Activated CD8-positive, alpha-beta memory T cell treated with anti-CD3 and anti-CD28 coated beads, Interleukin-2, amount 50 U/mL, for 1 hour (primary cell): Measurements from ENCODE around the gene TRANK1.
"Not testable (repeated sequence)": the region's sequence is repeated elsewhere in the genome, so short reads cannot be mapped to it uniquely, and the experiment has no call there.

Experiments
- DNase-seq: peaks from one replicate; pipeline ENCODE4 v3.0.0-alpha.2; 2020; ENCODE audit errors: extremely low read depth

The TRANK1 gene

DNA sequence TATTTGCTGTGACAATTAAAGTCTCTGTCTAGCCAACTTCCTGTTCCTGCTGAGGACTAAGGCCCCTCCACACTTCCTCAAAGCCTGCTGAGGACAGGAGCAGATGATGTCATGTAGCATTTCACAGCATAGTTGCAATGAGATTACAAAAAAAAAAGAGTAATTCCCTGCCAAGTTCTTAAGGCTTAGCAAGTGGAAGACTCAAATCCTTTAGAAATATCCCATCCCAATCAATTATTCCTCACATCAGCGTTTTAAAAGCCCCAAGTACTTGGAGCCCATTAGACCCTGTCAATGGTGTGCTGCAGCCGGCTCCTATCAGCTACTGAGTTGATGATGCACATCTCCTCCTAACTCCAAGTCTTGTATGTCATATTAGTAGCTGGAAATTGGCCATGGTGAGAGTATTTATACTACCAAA lies 51.7 kb downstream of the TRANK1 start:
- no peak for DNase-seq

DNA sequence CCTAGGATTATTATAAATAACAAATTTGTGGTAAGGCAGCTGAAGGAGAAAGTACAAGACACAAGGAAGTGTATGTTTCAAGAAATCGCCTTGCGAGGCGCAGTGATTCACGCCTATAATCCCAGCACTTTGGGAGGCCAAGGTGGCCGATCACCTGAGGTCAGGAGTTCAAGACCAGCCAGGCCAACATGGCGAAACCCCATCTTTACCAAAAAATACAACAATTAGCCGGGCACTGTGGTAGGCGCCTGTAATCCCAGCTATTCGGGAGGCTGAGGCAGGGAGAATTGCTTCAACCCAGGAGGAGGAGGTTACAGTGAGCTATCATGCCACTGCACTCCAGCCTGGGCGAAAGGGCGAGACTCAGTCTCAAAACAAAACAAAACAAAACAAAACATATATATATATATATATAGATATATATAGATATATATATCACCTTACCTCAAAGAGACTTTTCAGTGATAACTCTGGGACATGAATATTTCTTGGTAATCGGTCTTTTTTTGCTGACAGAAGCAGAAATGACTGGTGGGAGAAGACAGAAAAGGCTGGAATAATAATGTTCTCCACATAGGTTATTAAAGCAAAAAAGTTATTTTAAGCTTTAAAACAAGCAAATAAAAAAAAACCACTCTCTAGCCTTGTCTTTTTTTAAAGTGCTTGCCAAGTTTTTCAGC lies 52.3 kb downstream of the TRANK1 start:
- DNase-seq, result no peak

DNA sequence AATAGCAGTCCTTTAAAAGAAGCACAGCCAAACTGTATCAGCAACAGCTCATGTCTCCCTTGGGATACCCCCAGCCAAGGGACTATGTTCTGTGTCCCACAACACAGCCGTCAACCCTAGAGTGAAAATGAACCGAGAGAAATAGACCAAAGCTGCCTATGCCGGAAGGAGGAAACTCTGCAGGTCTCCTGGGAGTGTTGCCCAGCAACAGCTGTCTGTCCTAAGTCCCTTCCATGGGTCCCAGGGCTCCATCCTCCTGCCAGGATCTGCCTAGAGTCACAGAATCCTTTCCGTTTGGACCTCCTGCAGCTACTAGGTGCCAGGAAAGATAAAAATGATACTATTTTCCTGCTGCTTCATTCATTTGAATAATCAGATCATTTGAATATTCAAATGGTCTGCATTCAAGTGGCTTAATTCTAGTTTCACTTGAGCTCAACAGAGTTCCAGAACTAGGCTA lies 53.1 kb downstream of the TRANK1 start:
- DNase-seq, result no peak

- not testable (repeated sequence) for DNase-seq
Measured at GRCh38 chr3:36891097-36891496, 53.8 kb downstream of the TRANK1 start.

DNA sequence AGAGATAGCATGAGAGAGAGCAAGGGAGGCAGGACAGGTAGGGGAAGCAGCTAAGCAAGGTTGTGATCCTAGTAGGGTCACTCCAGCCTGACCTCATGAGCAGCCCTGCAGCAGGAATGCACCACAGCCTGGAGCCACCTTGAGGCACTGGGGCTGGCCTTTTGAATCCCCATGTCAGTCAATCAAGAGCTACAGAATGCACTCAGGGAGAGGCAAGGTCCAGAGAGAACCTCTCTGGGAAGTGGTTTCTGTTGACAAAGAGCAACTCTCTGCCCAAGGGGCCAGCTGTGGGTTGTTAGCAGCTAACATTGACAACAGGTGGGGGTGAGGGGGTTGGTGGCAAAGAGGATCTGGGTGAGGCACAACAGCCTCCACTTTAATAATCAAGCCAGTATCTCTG lies 54.6 kb downstream of the TRANK1 start:
- no peak for DNase-seq

DNA sequence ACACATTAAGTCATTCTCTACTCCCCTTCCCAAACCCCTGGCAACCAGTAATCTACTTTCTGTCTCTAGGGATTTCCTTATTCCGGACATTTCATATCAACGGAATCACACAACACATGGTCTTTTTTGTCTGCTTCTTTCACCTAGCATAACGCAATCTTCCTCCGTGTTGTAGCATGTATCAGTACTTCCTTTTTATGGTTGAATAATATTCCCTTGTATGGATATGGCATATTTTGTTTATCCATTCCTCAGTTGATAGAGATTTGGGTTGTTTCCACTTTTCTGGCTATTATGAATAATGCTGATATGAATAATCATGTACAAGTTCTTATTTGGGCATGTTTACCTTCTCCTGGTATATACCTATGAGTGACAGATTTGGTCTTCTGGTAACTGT lies 63.1 kb downstream of the TRANK1 start:
- no peak for DNase-seq

DNA sequence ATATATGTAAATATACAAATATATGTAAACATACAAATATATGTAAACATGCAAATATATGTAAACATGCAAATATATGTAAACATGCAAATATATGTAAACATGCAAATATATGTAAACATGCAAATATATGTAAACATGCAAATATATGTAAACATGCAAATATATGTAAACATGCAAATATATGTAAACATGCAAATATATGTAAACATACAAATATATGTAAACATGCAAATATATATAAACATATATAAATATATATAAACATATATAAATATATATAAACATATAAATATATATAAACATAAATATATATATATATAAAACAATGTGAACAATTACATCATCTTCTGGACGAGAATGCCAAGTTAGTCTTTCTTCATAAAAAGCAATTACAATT lies 65.0 kb downstream of the TRANK1 start:
- not testable (repeated sequence) for DNase-seq

- no peak for DNase-seq
Measured at GRCh38 chr3:36877930-36878685, 66.7 kb downstream of the TRANK1 start.

- no peak for DNase-seq
Measured at GRCh38 chr3:36876181-36876936, 68.5 kb downstream of the TRANK1 start.

DNA sequence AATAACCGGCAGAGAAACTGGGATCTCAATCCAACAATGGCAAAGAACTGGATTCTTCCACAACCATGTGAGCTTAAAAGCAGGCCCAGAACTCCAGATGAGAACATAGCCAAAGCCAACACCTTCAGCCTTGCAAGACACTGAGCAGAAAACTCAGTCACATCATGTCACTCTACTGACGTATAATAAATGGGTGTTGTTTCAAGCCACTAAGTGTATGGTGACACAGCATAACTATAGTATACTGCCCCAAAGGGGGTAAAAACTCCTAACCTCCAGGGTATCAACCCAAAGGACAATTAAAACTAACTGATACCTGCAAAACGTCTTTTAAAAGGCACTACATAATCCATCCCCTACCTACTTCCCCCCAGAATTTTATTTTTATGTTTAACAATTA lies 69.5 kb downstream of the TRANK1 start:
- no peak for DNase-seq

- no peak for DNase-seq
Measured at GRCh38 chr3:36874424-36874823, 70.4 kb downstream of the TRANK1 start.

GRCh38 chr3:36871379-36872126 lies 73.3 kb downstream of the TRANK1 start:
- no peak for DNase-seq

- no peak for DNase-seq
Measured at GRCh38 chr3:36868614-36869436, 76.0 kb downstream of the TRANK1 start.

- DNase-seq, result no peak
Measured at GRCh38 chr3:36867810-36868209, 77.0 kb downstream of the TRANK1 start.

DNA sequence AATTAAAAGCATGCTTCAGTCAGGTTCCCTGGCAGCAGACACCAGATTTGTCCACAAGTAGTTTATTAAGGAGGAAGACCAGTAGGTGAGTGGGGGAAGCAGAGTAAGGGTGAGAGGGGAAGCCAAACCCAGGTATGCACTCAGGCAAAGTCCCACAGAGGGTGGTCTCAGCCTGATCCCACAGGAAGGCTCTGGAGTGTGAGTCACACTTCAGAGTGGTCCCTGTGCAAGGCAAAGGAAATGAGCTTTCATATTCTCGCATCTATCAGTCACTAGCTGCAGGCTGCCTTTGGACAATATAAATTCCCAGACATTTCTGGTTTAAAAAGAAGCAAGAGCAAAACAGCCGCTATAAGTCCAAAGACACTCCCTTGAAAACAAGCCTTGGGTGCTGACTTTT lies 78.5 kb downstream of the TRANK1 start:
- no peak for DNase-seq

DNA sequence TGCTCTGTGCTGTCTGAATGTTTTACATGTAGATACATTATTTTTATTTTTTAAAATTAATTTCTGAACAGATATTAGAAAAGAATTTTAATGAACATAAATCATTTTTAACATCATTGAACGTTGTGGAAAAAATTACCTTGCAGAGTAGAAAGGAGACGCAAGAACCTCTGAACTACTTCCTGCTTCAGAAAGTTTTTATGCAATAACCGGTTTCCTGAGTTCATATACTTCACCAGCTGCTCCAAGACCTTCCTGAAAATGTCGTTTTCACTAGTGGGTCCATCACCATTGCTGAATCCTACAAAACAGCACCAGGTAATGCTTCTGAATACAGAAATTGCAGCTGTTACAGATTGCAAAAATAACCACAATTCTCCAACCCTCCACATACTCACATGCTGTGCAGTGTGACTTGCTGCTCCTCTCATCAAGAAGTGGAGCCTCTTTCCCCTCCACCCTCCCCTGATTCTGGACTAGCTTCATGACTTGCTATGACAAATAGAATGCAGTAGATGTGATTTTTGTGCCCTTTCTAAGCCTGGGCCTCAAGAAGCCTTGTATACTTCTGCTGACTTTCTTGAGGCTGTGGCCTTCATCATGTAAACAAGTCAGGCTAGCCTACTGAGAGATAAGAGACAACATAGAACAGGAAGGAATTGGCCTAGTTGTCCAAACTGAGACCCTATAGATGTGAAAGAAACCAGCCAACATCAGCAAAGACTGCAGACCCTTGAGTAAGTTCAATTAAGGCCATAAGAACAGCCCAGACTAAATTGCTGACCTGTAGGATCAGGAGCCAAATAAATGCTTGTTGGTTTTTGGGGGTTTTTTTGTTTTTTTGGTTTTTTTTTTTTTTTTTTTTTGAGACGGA lies 80.4 kb downstream of the TRANK1 start:
- no peak for DNase-seq

GRCh38 chr3:36862076-36862755 lies 82.6 kb downstream of the TRANK1 start:
- DNase-seq, result no peak

- DNase-seq, result no peak
Measured at GRCh38 chr3:36859494-36859893, 85.4 kb downstream of the TRANK1 start.

DNA sequence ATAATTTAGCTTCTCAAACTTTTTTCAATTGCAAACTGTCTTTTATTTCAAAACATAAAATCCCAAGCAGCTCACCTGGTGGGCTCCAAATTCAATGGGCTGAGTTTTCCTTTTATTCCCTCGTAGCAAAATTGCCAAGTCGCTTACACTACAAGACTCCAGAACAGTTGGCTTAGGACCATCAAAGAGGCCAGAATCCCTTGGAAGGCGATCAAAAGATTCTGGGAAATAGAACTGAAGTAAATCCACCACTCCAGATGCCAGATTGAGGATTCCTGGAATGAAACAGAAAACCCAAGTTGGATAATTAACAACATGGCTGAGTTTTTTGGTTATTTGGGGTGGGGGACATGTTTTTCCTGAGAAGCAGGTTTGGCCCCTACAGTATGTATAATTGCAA lies 92.8 kb downstream of the TRANK1 start:
- DNase-seq, result no peak
